Stimulated activated CD4-positive, alpha-beta T cell treated with anti-CD3 and anti-CD28 coated beads, Interleukin-15, amount 100 ng/mL, for 24 hours (primary cell): ENCODE measurements around the gene PDE3A.
"Not testable (repeated sequence)": the region's sequence is repeated elsewhere in the genome, so short reads cannot be mapped to it uniquely, and the experiment has no call there.

Experiments used
- DNase-seq: peaks from one replicate; pipeline ENCODE4 v3.0.0-alpha.2; 2020

Gene PDE3A

DNA sequence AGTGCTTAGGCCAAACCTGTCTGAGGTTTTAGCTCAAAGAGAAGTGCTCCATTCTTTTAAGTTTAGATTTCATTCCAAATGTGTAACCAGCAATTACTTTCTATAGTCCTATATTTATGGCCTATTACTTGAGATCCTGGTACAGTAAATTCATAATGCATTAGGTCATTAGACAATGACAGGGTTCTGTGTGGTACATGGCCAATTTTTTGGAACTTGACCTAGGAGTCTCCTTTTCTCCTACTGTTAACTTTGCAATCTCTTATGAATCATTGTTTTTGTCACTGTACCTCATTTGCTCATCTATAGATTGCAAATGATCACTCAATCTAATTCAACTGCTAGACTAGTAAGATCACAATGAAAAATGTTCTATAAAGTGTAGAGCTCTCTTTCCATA is 136.7 kb downstream of the PDE3A start:
- DNase-seq = no peak

DNA sequence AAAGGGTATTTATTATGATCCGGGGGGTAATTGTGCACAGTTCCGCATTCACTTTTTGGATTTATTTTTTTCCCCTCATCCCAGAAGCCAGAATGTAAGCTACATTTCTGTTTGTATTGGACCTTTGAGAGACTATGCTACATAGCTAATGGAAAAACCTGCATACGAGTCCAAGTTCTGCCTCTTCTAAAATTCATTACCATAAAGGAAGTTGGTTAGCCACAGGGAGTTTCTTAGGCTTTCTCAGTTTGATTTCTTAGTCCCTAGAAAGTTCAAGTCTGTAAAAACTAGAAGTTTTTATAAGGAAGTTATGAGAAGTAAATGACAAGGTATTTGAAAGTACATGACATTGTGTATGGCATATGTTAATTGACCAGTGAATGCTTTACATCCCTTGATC is 138.7 kb downstream of the PDE3A start:
- no peak for DNase-seq

DNA sequence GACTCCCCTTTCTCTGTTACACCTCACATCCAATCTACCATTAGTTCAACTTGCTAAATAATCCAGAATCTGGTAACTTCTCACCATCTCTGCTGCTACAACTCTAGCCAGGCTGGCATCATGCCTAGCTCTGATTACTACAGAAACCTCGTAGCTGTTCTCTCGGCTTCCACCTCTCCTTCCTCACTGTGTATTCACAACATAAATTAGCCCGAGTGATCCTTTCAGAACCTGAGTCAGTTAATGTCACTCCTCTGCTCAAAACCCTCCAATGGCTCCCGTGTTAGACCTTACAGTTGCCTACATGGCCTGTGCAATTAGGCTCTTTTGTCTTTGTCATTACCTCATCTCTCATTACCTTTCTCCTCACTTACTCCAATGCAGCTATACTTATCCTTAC is 139.4 kb downstream of the PDE3A start:
- no peak for DNase-seq

DNA sequence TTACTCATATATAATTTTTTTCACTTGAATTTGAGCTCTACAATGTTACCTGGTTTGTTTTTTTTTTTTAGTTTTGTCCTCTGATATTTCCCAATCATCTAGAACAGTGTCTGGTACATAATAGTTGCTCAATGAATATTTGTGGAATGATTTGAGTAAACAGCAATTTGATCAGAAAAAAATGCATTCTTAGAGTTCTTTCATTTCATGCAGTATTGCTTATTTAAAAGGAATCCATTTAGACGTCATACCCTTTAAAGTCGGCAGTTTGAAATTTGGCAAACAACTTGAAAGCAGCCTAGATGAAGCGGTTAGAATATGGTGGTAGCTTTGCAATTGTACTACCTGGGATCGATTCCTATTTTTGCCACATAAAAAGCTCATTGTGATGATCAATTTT is 140.0 kb downstream of the PDE3A start:
- DNase-seq = no peak

DNA sequence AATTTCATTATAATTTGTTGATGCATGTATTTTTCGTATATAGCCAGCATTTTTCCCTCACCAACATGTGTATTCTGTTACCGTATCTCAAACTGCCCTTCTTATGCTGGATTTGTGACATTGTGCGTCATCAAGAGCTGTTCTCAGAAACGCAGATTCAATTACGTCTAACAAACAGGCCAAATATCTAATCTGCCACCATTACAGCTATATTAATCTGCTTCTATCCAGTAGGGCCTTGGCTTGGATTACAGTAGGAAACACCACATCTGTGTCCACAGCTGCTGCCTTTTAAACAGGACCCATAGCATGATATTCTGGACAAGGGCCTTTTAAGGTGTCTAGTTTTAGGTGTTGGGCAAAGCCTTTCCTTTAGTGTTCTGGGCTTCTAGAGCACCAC is 140.6 kb downstream of the PDE3A start:
- DNase-seq = no peak

DNA sequence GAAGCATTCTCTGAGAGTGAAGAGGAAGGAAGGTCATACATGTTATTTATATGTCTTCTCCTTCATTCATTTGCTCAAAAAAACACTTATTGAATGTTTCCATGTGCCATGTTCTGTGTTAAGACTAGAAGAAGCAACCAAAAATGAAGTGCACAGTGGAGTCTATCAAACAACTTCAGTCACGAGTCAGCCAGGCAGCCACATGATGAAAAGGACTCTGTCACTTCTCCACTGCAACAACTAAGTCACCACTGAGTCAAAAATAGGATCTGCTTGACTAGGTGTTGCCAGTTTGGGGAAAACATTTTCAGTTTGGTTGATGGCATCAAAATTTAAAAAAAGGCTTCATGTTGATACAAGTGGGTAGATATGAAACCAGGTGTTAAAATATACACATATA is 142.5 kb downstream of the PDE3A start:
- no peak for DNase-seq

DNA sequence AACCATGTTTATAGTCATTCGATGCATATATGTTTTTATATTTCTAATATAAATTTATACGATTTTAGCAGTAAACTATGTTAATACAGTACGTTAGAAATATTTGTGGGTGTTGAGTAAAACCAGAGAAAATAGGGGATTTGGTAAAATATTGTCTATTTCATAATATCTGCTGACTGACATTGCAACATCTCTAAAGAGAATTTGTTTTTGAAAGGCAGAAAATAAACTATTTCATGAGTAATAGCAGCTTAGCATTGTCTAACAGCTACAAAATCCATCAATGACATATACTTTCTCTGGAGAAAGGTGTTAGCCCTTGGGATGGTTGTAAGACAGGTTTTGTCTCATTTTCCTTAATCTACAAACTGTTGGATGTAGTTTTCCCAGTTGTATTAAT is 144.9 kb downstream of the PDE3A start:
- no peak for DNase-seq

DNA sequence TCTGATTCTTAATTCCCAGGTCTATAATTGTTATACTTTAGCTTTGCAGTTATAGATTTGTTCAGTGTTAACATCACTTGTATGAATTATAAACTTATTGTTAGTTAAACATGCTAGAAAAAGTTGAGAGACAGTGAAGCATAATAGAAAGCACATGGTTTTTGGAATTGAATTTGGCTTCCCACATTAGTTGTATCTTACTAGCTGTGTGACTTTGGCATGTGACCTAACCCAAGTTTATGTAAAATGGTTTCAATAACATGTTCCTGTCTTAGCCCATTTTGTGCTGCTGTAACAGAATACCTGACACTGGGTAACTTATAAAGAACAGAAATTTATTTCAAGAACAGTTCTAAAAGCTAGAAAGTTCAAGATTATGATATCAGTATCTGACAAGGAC is 146.3 kb downstream of the PDE3A start:
- DNase-seq = no peak

DNA sequence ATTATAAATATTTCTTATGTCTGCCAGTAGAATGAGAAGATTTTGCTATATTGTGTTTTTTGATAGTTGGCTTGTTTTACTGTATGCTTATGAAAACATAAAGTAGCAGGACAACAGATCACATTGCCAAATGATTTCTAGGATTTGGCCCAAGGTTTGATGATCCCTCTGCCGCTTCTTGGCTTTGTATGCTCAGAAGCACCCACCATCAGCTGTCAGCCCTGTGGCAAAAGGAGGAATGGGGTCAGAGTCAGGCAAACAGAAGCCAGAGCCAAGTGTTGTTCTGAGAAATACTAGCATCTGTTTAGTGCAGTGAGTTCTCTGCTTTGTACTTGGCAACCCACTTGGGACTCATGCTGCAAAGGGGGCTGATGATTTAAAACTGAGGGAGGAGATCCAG is 152.2 kb downstream of the PDE3A start:
- no peak for DNase-seq

DNA sequence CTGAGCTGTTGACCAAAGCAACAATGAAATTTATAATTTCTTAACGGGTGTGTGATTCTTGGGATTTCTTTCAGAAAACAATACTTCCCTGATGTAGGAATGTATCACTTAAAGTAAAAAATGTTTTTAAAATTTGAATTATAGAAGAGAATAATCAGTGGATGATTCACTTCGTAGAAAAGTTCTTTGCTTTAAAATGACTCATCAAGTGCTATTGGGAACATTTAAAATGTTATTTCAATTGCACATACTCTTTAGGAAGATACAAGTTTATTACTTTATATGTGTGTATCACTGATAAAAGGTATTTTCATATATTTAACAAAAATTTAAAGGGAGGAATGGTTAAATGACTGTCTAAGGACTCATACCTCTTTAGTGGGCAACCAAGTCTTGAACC is 155.3 kb downstream of the PDE3A start:
- DNase-seq = no peak

DNA sequence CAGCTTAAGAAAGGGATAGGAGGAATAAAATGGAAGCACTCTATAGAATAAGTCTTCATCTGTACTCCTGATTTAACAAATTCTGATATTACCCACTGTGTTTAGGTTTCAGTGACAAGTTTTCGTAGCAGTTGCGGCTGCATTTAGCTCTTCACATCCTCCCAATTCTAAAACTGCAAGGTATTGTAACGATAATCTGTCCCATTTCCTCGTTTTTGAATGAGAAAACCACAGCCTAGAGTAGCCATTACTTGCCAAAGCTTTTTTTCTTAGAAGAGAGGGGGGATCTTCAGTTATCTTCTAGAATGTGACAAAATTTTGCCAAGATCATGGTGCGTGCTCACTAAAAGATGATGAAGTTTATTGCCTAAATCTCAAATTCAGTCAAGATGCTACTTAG is 155.8 kb downstream of the PDE3A start:
- DNase-seq = no peak

DNA sequence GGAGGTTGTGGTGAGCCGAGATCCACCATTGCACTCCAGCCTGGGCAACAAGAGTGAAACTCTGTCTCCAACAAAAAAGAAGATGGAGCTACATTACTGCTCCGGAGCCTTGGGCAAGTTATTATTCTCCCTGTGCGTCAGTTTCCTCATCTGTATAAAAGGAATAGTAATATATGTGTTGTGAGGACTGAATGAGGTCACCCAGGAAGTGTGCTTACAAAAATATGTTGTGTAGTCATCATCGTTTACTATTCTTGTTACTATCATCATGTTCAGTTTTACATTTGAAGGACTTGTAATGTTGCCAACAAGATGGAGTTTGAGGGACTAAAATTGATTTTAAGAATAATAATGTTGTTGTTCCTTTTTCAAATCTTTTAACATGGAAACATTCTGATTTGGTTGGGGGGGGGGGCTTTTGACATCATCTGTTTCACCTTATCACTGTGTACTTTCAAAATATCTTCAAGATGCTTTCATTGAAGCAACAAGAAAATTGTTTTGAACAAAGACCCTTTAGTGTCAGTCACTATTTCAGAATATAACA is 156.8 kb downstream of the PDE3A start:
- no peak for DNase-seq

DNA sequence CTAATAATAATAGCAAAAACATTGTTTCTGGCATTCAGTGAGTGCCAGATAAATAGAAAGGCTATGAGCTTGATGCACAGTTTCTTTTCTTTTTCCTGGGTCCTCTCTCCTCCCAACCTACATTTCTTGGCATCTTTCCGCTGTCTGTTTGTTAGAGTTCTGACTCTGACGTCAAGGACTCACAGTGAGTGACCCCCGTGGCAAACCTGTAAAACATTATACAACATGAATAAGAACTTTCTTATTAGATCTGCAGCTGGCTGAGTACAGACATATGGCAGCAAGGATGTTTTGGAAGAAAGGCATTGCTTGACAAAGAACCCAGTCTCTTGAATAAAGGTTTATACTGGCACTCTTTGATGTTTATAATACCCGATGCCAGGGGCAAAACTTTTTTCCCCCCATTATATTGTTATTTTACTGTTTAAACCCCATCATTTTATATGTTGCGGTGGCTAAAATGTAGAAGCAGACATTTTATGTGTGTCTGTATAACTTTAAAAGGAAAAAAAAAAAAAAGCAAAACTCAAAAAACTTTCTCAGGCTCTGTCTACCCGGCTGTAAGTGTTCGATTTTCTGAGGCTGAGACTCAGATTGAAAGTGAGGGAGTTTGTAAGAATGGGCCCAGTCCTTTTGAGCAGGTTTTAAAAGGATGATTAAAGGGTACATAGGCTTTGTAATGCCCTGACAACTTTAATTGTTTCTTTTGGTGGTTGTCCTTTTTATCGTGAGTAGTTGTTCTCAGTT is 159.3 kb downstream of the PDE3A start:
- no peak for DNase-seq

DNA sequence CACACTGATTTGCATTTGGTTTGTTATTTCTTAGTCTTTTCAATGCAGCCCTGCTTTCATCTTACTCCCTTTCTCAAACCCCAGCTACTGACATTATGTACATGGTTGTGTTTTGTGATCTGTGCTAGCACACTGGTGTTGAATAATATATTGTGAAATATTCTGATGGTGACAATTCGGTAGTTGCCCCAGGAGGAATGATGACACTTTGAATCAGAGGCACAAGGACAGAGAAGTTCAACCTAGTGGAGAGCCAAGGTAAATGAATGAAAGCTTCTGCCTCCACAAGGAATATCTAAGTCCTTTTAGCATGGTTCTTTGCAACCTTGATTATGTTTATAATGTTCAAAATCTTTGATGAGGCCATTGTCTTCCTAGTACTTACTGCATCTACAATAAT is 159.9 kb downstream of the PDE3A start:
- DNase-seq = no peak

DNA sequence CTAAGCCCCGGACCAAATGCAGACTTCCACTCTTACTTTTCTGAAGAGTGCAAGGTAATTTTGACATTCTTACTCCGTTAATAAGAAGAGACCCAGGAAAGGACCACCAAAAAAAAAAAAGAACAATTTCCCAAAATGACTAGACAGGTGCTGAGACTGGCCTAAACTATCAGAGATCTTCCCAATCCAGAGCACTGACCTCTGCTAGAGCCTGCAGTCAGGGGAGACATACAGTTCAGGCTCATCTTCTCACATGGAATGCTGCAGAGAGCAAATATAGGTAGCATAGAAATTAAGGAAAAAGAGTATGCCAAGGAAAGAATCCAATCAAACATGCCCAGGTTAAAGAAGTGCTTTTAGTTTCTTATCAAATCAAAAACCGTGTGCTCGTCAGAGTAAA is 177.9 kb downstream of the PDE3A start:
- no peak for DNase-seq

DNA sequence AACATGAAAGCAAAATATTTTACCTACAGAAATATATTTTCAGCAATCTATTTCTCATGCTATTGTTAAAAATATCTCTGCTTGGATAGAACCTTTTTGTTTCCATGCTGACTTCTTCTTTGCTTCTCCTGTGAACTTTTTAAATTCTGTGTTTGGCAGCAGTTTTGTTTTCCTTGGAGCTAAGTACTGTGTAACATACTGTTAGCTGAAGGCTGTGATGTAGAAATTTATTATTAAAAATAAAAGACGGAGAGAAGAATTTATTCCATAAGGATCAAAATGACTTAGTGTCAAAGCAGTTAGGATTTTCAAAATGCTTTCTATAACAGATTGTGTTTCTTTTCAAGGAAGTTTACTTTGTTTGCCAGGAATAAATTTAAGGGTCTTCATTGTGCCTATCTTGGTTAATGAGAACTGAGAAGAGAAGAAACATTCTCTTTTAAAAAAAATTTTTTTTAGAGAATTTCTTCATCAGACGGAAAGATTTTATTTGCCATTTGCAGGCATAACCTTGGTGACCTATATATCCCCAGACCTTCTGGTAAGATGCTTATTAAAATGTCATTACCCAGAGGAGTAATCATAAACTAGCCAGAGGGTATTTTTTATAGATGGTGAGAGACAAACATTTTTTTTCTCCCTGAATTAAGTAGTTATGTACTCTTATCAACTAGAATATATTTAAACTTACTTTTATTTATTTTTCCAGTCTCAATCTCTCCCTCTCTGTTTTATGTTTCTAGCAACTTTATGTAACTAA is 179.7 kb downstream of the PDE3A start:
- no peak for DNase-seq

DNA sequence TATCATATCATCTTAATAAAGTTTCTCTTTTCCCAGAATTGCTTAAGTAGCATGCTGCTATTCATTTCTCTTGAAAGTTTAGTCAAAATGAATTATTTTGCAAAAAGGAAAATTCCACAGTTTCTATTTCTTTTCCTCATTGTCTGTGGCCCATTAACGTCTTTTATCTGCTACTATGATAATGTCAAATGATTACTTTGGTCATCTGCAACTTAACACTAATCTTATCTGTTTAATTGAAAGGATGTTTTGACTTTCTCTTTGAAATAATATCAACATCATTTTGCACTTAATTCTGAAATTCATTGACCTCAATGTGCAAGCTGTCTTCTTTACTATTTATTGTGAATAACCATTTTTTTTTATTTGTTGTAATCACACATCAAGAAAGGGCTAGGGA is 180.3 kb downstream of the PDE3A start:
- no peak for DNase-seq

DNA sequence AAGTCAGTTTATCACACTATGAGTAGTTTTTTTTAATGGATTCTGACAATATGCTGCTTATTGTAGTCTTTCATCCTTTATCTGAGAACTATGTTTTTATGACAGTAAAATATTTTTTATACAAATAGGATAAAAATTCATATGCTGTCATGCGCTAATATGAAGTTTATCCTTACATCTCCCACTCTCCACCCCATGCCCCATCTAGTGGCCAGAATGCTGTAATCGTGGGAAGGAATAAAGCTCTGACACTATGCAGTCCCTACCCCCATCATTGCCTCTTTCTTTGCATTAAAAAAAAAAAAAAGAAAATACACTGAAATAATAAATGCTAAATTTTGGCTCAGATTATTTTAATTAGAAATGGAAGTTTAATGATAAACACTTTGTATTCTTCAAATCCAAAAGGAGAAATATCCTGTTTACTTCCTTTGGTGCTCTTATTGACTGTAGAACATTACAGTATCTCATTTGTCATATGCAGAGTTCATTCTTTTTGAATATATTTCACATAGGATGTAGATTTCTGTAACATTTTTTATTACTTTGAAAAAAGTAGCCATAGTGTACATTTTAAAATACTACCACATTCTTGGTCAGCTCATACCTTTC is 180.9 kb downstream of the PDE3A start:
- DNase-seq = peak; percentile 3

DNA sequence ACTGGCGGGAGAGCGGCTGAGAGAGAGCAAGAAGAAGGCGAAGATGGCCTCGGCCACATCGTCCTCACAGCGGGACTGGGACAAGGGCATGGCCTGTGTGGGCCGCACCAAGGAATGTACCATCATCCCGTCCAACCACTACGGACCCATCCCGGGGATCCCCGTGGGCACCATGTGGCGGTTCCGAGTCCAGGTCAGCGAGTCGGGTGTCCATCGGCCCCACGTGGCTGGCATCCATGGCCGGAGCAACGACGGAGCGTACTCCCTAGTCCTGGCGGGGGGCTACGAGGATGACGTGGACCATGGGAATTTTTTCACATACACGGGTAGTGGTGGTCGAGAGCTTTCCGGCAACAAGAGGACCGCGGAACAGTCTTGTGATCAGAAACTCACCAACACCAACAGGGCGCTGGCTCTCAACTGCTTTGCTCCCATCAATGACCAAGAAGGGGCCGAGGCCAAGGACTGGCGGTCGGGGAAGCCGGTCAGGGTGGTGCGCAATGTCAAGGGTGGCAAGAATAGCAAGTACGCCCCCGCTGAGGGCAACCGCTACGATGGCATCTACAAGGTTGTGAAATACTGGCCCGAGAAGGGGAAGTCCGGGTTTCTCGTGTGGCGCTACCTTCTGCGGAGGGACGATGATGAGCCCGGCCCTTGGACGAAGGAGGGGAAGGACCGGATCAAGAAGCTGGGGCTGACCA is 183.6 kb downstream of the PDE3A start:
- DNase-seq = not testable (repeated sequence)

DNA sequence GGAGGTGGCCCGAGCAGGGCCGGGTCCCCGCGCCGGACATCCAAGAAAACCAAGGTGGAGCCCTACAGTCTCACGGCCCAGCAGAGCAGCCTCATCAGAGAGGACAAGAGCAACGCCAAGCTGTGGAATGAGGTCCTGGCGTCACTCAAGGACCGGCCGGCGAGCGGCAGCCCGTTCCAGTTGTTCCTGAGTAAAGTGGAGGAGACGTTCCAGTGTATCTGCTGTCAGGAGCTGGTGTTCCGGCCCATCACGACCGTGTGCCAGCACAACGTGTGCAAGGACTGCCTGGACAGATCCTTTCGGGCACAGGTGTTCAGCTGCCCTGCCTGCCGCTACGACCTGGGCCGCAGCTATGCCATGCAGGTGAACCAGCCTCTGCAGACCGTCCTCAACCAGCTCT is 184.2 kb downstream of the PDE3A start:
- not testable (repeated sequence) for DNase-seq

DNA sequence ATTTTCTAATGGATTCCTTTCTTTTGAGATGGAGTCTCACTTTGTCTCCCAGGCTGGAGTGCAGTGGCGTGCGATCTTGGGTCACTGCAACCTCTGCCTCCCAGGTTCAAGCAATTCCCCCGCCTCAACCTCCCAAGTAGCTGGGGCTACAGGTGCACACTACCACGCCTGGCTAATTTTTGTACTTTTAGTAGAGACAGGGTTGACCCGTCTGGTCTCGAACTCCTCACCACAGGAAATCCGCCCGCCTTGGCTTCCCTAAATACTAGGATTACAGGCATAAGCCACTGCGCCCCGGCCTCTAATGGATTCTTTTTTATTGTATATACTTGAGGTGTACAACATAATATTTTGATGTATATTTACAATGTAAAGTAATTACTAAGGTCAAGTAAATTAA is 186.7 kb downstream of the PDE3A start:
- DNase-seq = no peak

DNA sequence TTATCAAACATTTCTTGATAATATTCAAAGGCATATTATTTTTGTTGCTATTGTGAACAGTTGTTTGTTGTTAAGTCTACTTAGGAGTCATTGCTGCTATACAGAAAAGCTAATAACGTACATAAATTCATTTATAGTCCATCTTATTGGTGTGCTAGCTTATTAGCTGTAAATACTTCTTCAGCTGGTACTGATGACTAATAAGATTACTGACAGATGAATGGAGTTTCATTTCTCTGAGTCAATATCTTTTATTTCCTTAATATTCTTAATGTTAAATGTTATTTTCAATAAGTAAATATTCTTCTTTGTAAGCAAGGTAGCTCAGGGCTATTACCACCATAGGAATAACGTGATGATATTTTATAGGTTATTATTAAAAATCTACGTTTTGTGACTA is 187.4 kb downstream of the PDE3A start:
- DNase-seq = no peak

DNA sequence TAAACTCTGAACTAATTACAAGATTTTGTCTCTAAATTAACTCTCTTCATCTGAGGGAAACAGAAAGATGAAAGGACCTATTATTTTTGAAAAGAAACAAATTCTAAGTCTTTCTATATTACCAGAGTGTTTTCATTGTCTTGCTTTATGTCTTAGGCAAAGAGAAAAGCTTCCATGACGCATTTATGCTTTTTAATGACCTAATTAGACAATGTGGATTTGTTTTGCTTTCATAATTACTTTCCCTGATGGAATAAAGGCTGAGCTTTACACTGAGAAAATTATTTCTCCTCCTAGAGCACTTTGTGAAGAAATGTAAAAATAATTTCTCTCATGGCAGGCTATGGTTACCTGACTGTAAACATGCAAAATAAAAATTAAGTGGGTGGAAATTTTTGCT is 188.8 kb downstream of the PDE3A start:
- DNase-seq = no peak
